ENCODE results near the gene HSPA9.

Gene HSPA9

DNA sequence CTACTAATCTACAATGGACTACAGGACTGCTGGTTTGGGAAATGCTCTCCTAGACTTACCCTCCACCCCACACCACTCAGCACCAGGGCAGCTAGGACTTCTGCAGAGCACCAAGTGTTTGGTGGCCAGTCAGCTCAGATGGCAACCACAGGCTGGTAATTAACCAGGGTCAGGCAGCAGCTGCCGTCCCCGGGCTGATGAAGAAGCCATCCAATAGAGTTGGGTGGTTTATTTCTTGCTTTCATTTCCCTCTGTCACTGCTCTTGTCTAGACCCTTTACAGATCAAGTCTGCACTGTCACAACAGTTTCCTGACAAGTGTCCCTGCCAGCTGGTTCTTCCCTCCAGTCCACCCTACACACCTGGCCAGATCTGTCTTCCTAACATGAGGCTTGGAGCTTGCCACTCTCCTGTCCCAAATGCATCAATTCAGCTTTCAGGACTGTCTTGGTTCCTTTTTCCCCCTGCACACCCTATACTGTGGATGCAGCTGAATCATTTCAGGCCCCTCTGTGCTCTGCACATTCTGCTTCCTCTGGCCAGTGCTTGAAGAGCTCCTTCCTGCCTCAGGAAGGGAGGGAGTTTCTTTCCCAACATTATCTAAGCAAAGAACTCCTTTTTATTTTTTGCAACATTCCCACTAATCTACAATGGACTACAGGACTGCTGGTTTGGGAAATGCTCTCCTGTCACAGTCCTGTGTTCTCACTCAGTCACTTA lies 30.2 kb upstream of the HSPA9 start:
- Histone ChIP-seq H3K36me3 (no peaks in the 10 kb centered on the region), H3K4me3 (ENCODE audit: low read depth, low read length) (no peak overlapping the region), H3K27me3 (ENCODE audit: insufficient read depth, low read depth, severe bottlenecking) (no peaks in the 10 kb centered on the region), H3K9me3 (ENCODE audit: severe bottlenecking) (no peaks in the 10 kb centered on the region), H3K27ac (no peak overlapping the region)
- DNase-seq = no peak
- TF ChIP-seq, protein P1, sequence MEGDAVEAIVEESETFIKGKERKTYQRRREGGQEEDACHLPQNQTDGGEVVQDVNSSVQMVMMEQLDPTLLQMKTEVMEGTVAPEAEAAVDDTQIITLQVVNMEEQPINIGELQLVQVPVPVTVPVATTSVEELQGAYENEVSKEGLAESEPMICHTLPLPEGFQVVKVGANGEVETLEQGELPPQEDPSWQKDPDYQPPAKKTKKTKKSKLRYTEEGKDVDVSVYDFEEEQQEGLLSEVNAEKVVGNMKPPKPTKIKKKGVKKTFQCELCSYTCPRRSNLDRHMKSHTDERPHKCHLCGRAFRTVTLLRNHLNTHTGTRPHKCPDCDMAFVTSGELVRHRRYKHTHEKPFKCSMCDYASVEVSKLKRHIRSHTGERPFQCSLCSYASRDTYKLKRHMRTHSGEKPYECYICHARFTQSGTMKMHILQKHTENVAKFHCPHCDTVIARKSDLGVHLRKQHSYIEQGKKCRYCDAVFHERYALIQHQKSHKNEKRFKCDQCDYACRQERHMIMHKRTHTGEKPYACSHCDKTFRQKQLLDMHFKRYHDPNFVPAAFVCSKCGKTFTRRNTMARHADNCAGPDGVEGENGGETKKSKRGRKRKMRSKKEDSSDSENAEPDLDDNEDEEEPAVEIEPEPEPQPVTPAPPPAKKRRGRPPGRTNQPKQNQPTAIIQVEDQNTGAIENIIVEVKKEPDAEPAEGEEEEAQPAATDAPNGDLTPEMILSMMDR (IDR thresholded peaks at IDR 0.05; ENCODE audit: low read depth, low read length) = no peak

GRCh38 chr5:138604176-138604785 lies 29.1 kb upstream of the HSPA9 start:
- Histone ChIP-seq H3K27me3 (ENCODE audit: insufficient read depth, low read depth, severe bottlenecking) (no peaks in the 10 kb centered on the region), H3K27ac (no peak overlapping the region), H3K4me3 (ENCODE audit: low read depth, low read length) (no peak overlapping the region), H3K36me3 (no peaks in the 10 kb centered on the region), H3K9me3 (ENCODE audit: severe bottlenecking) (no peaks in the 10 kb centered on the region)
- DNase-seq = no peak
- TF ChIP-seq, protein P1 (IDR thresholded peaks at IDR 0.05; ENCODE audit: low read depth, low read length) = no peak

DNA sequence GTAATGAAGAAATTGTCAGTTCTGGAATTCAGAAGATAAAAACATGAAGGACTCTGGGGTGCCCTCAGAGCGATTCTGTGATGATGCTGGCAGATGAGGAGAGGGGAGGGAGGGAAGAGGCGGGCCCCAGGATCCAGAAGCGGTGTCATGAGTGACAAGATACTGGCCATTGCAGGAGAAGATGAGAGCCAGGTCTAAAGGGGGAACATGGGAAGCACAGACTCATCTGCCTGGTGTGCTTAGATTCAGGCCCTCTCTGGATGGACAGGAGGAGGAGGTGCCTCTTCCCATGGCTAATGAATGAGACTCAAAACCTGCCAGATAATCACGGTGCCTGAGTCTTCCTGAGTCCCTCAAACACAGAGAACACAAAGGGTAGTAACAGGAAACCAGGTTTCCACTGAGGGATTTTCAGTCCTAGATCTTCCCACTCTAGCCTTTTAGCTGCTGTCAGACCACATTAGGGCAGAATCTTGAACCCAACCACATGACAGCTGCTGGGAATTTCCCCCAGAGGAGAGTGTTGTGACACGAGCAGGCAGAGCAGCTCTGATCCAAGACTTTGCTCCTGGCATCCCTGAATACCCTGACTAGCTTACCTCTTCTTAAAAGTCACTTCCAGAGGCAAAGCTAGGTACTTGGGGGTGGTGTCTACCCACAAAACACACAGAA lies 28.2 kb upstream of the HSPA9 start:
- TF ChIP-seq, protein P1 (IDR thresholded peaks at IDR 0.05; ENCODE audit: low read depth, low read length) = no peak
- no peak for DNase-seq
- H3K27ac ChIP-seq = no peak overlapping the region
- no peaks in the 10 kb centered on the region for H3K36me3 ChIP-seq
- no peaks in the 10 kb centered on the region for H3K9me3 ChIP-seq (ENCODE audit: severe bottlenecking)
- no peaks in the 10 kb centered on the region for H3K27me3 ChIP-seq (ENCODE audit: insufficient read depth, low read depth, severe bottlenecking)
- H3K4me3 ChIP-seq (ENCODE audit: low read depth, low read length) = no peak overlapping the region

DNA sequence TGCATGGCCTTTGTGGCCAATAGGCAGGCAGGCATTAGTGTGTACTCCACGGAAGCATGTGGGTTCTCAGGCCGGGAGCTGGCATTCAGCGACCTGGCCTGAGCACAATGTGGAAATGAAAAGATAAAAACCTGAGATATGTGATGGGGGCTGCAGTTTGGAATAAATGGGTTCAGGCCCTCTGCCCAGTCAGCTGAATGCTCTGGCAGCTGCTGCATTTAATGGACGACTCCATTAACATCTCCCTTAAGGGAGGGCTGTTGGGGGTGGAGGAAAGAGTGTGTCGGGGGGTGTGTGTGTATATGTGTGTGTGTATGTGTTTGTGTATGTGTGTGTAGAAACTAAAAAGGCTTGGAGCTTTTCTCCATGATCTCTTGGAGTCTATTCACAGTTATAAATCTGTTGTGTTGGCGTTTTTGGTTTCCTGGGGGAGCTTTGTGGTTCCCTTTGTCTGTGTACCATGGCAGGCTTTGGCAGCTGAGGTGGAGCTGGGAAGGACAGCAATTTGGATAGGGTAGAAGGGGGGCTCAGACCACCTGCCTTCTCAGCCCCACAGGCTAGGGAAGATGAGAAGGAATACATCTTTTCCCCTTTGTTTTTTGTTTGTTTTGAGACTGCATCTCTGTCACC lies 27.3 kb upstream of the HSPA9 start:
- DNase-seq = no peak
- H3K27me3 ChIP-seq (ENCODE audit: insufficient read depth, low read depth, severe bottlenecking) = no peaks in the 10 kb centered on the region

DNA sequence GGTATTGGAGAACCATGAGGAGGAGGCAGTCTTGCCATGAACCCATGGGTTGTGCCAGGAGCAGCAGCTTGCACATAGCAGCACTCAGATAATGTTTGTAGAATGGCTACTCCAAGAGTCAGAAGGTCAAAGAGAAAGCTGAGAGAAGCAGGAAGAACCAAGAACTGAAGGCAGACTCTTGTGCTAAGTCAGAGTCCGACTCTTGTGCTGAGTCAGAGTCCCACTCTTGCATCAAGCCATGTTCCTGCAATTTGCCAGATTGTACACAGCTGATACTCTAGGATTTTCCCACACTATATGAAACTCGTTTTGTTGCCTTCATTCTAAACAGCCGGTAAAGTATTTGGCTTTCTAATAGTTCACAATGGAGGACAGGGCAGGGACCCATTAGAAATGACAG lies 26.2 kb upstream of the HSPA9 start:
- TF ChIP-seq, protein P1 (IDR thresholded peaks at IDR 0.05; ENCODE audit: low read depth, low read length) = no peak
- no peak overlapping the region for H3K4me3 ChIP-seq (ENCODE audit: low read depth, low read length)
- no peak for DNase-seq
- no peak overlapping the region for H3K27ac ChIP-seq
- no peaks in the 10 kb centered on the region for H3K9me3 ChIP-seq (ENCODE audit: severe bottlenecking)
- H3K36me3 ChIP-seq = no peaks in the 10 kb centered on the region
- H3K27me3 ChIP-seq (ENCODE audit: insufficient read depth, low read depth, severe bottlenecking) = no peaks in the 10 kb centered on the region

More for the DNA sequence above, 27.3 kb upstream of the HSPA9 start:
- no peaks in the 10 kb centered on the region for H3K36me3 ChIP-seq
- no peak overlapping the region for H3K27ac ChIP-seq
- H3K9me3 ChIP-seq (ENCODE audit: severe bottlenecking) = no peaks in the 10 kb centered on the region
- TF ChIP-seq, protein P1 (IDR thresholded peaks at IDR 0.05; ENCODE audit: low read depth, low read length) = no peak
- H3K4me3 ChIP-seq (ENCODE audit: low read depth, low read length) = no peak overlapping the region
